ENCODE measurements around the gene EYA4.

Gene EYA4

DNA sequence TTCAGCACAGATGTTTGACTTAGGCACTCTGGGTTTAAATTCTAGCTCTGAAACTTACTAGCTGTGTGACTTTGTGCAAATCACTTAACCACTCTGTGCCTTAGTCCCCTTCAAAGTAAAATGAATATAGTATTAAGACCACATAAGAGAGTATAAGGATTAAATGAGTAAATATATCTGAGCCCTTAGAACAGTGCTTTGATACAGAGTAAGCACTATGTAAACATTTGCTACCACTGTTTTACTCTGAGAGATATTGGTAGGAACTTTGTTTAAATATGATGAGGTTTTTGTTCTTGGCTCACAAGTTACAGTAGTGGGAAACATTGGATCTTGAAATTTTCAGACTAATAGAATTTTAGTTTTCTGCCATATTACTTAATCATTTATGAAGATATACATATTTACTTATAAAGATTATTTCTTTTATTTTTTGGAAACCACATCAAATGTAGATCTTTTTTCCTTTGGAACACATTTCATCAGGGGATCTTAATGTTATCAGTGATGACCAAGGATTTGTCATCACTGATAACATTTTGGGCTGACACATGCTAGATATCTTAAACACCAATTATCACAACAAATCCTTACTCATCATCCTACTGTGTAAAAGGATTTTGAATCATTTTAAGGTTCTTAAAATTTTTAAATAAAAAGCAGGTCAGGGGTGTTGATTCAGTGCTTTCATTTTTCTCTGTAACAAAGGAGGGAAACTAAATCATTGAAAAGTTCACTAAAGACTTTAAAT, 226.2 kb downstream of the EYA4 start:
- no peak for DNase-seq

DNA sequence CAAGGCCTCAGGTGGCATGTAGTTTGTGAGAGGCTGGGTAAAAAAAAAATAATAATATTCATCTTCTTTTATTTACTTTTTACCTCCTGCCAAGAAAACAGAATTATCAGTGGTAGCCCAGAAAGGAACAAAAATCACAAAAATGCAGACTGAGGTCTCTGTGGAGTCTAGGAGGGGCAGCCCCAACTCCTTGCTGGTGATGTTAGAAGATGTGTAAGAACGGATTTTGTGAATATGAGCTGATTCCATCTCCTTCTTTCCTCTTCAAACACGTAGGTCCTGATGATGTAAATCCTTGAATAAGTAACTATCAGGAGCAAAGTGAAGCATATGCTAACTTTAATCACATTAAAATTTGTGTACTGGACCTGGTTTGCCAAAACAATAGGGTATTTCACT, 226.8 kb downstream of the EYA4 start:
- DNase-seq, result no peak

DNA sequence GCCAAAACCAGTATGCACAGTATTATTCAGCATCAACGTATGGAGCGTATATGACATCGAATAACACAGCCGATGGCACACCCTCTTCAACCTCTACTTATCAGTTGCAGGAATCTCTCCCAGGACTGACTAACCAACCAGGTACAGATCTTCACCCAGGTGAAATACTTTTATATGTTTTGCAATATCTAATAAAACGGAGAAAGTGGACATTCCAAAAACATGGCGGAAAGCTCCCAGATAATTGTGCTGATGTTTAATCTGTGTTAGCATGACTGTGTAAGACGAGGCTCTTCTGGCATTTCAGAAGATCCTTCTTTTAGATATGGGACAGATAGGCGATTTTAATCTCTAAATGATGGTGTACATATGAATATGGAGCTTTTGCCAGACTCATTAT, 227.4 kb downstream of the EYA4 start:
- DNase-seq, result no peak

DNA sequence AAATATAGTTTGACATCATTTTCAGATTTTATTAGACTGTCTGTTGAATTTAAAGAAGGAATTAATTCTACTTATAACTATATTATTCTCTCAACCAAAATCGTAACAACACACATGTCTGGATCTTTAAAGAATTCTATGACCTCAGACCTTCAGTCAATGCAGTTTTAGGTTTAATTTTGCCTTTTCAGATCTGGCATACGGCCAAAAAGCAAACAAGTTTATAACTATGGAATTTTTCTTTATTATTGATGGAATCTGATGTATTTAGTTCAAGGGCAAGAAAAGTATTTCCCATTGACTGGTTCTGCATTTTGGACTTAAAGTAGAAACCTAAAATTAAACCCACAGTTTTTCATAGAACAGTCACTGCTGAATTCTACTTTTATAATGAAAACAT, 233.4 kb downstream of the EYA4 start:
- DNase-seq, result no peak

DNA sequence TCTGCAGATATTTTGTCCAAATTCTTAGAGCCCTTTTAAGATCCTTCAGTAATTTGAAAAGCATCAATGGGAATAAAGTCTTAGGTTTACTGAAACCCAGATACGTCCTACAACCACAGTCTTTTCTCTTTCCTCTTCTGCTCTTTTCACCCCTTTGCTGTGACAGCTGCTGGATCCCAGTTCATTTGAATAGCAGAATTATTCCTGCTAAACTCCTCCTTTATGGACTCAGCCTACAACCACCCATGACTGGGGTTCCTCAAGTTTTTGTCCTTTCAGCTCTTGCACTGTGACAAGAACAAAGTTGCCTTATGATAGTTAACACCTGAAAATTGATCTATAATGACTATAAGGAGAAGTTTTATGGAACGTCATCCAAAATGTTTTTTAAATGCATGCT, 237.5 kb downstream of the EYA4 start:
- DNase-seq, result no peak

DNA sequence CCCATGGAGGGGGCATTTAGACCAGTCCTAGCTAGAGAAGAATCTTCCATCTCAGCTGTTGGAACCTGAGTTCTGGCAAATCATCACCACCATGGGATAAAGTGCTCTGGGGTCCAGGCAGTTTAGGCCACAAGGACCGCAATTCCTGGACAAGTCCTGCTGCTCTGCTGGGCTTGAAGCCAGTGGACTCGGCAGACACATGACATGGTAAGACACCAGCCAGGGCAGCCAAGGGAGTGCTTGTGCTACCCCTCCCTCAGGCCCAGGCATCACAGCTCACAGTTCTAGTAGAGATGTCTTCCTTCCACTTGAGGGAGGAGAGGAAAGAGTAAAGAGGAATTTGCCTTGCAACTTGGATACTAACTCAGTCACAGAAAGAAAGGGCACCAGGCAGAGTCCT, 246.0 kb downstream of the EYA4 start:
- DNase-seq, result no peak

DNA sequence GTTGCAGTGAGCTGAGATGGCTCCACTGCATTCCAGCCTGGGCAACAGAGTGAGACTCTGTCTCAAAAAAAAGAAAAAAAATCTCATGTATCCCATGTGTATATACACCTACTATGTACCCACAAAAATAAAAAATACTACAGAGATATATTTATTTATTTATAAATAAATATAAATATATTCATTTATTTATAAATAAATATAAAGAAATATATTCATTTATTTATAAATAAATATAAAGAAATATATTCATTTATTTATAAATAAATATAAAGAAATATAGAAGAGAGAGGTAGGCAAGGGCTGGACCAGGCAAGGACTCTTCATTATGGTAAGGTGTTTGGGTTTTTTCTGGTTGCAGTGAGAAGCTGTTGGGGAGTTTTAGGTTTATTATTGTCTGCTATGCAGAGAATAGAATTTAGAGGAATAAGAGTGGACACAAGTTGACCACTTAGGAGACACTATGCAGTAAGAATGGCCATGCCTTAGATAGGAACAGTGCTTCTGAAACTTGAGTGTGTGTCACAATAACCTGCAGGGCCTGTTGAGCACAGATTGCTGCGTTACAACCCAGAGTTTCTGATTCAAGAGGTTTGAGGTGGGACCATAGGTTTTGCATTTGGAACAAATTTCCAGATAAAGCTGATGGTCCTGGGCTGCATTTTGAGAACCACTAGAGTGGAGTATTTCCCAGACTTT, 254.2 kb downstream of the EYA4 start:
- no peak for DNase-seq

DNA sequence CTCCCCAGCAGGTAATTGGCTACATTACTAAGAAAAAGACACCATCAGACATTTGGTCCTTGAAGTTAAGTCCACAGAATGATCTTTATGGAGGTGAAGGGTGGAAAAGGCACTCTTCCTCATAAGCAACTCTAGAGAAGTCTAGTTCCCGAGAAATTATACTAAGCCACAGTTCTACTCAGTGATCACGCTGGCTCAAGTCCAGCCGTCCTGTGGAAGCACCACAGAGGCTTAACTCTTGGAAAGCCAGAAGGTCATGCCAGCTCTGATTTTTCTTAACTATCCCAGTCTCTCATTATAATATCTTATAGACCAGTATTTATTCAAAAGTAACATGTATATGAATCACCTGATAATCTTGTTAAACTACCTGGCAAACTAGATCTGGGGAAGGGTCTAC, 258.5 kb downstream of the EYA4 start:
- DNase-seq, result no peak

DNA sequence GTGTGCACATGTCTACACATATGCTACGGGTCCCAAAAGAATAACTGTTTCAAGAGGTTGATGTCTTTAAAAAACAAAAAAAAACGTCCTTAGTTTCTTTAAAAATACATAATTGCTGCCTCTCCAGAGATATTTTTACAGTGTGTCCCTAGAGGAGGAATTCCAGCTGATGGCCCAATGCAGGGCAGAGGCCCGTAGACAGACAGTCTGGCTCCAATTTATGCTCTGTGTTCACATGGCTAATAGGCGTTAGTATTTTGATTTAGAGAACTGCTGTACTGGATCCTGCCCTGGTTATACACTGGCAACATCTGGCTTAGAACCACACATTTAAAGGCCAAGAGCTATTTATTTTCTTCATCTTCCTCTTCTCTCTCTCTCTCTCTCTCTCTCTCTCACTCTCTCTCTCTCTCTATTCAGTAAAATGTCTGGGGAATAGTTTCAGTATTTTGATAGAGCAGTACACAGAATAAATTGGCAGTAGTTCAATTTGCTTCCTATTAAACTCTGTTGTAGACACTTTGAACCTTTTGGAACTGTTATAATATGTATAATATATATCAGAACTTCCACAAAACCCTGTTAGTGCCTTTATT, 260.6 kb downstream of the EYA4 start:
- DNase-seq, result no peak

DNA sequence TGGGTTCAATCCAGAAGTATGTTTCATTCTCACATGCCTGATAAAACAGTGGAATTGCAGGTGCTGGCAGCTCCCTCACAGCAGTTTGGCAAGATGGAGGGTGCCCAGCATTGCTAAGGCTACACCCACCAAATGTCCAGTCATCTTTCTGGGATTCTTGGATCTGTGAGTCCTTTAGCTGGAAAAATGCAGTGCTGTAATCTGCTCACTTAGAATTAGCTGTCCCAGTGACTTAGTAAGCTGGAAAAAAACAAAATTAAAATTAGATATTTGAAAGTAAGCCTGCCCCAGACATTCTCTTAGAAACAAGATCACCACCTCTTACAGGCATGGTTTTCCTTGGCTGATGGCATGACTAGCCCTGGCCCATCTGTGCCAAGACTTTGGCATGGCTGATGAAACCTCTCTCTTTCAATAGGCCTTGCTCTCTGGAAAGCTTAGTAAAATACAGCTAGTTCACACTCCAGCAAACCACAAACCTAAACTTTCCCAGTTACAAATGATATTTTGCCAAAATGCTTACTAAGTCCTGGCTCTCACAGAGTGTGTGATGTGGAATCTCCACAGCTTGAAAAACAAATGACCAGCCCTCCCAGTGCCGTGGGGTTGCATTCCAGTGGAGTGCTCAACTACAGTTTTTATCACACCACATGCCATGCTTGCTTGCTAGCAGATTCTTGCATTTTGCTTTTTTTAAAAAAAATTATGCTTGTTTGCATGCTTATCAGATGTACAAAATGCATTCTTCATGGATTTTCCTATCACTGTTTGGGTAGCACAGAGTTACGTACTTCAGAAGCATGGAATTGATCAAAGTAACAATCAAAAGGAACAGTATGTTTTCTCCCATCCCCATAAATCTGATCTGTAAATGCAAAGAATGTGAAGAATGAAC, 261.5 kb downstream of the EYA4 start:
- no peak for DNase-seq

DNA sequence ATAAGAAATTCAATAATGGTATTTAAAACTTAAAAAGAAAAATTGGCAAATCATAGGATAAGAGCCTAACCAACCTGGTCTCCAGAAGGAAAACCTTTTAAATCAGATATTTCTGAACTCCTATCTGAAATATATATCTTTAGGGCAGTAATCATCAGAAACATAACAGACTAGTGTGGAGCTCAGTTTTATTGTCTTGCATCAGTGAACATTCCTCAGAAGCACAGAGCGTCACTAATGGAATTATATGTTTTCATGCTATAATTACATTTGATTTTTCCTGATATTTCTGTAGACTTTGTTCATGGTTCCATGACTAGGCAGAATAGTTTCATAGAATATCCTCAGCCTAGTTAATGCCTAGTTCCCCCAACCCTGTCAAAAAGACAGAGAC, 262.2 kb downstream of the EYA4 start:
- no peak for DNase-seq

DNA sequence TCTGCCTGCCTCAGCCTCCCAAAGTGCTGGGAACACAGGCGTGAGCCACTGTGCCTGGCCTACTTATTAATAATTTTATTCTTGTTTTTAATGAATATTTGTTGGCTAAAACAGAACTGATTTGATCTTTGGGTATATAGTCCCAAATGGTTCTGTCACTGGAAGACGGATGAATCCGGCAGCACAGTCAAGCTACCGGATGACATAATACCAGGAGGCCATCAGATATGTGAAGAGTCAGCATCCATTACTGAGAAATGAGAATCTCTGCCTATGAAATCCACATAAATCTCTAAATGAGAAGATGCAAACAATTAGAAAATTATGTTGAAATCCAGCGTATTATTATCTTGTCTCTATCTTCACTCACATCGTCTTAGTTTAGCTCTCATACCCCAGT, 263.0 kb downstream of the EYA4 start:
- no peak for DNase-seq

DNA sequence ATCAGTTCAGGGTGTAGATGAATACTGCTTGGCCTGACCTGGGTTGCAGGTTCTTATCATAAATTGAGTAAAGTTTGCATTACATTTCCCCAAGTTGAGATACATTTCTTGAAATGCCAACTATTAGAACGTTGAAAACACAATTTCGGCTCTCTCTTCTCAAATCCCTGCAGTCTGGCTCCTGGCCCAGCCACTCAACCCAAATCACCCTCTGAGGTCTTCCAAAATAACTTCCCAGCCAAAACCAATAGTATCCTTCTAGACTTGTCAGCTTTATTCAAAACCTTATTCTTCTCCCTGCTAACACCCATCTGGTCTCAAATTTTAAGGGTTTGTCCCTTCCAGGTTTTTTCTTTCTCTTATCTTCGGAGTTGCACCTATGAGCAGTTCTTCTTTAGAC, 263.6 kb downstream of the EYA4 start:
- DNase-seq, result no peak

DNA sequence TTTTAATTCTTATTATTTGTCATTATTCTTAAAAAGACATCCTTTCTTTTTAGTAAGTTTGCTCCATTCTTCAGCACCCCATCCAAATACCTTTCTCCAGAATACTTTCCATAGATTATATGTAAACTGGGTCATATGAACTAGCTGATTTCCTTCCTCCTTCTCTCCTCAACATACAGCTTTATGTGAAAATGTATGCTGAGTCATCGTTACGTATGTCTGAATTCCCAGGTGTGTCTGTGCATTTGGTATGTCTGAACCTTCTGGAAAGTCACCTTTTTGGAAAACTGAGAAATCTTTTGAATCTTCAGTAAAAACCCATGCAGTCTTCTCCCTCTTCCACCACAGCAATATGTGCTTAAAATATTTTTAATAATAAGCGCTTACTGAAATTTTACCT, 264.5 kb downstream of the EYA4 start:
- no peak for DNase-seq

DNA sequence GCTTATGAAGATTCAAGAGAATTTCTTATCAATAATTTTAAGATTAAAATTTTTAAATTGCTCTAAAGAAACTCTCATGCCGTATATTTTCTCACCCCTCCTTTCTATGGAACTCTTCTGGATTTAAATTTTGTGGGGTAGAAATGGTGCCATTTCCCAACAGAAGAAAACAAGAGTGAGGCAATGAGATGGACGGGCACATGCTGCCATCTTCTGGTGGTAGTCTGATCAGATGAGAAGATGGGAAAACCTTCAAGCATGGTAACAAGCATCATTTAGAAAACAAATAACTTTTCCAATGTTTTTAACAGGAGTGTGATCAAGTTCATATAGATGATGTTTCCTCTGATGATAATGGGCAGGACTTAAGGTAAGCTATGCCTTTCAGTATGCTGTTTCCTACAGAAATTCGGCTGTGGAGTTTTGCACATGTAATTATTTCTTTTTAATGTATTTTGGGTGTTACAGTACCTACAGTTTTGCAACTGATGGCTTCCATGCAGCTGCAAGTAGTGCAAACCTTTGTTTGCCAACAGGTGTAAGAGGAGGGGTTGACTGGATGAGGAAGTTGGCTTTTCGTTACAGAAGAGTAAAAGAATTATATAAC, 271.4 kb downstream of the EYA4 start:
- DNase-seq, result peak; percentile 48

DNA sequence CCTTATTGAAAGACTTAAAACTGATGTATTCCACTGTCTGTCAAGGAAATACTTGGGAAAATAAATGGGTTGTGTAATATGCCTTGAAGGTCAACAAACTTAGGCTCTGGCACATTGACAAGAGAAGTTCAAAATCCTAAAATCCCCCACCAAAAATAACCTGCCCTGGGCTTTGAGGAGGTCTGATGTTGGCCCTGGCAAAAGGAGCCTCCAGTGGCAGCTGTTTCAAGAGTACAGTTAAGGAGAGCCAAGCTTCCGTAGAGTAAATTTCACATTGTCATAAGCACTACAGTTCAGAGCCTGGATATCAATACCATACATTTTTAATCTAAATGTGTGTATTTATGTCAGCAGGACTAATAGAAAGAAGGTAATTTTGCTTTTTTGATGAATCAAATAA, 282.7 kb downstream of the EYA4 start:
- no peak for DNase-seq

DNA sequence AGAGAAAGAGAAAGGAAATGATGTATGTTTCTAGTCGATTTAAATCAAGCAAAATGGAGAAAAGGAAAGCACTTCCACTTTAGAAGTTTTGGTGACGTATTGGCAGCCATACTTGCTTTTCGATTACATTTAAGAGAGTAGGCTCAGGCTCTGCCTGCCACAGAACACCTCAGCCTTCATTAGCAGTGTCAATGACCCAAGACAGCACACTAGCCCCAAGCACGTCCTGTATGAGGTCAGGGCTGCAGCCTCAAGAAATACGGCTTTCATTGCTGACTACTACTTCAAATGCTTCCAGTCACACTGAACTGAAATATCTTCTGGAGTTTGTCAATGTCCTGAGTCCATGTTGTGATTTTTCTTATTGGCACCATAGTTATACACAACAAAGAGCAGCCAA, 285.3 kb downstream of the EYA4 start:
- DNase-seq, result no peak

DNA sequence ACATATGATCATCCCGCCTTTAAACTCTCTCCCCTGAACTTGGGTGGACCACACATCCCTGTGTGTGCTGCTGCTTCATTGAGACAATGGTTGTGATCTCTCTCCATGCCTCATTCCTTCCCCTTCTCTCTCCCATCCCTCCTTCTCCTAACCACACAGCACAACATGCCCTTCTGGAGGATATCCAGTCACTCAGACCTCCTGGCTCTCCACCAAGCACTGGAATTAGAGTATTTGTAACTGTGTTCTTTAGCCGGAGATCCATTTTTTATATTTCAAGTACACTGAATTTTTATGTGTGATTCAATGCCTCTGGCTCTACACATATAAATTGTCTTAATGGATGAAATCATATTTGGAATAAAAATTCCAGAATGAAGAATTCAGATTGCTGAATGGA, 287.4 kb downstream of the EYA4 start:
- DNase-seq, result no peak

DNA sequence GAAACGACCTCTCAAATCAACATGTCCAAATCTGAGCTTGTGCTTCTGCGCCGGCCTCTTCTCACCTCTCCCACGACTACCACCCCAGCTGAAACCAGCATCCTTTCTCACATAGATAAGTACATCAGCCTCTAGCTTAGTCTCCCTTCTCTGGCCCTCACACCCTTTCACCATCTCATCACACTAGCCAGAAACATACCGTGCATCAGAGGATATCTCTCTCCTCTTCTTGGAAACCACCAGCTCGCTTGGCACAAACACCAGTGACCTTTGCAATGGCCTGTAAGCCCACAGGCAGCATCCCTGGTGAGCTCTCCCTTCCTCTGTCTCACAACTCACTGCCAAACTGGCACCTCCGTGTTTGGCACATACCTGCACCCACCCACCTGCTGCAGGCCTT, 291.8 kb downstream of the EYA4 start:
- no peak for DNase-seq

DNA sequence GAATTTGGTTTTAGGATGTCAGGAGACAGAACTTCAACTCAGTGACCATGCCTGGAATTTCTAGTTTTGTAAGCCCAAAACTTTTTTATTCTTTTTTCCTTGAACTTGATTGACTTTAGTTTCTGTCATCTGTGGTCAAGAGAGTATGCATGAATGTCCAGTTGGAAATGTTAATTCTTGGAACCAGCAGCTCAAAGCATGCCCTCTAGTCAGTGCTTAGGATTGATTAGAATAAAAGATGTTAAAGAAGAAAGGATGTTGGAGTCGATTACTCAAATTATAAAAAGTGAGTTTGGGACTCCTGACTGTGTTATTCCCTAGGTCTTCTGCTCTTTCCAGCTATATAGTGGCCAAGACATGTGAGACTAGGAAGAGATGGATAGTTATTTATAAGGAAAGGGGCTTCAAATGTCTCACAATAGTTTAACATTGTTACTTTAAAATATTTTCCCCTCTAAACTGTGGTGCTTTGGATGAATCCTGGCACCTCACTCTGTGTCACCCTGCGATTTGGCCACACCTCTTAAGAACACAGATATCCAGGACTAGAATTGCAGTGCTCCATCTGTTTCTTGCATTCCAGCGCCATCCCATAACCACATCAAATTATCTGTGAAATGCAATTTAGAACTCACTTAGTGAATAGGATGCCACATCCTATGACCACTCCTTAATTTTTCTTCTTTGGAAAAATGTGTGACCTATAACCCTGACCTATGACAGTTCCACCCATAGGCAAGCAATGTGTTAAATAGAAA, 298.5 kb downstream of the EYA4 start:
- no peak for DNase-seq

DNA sequence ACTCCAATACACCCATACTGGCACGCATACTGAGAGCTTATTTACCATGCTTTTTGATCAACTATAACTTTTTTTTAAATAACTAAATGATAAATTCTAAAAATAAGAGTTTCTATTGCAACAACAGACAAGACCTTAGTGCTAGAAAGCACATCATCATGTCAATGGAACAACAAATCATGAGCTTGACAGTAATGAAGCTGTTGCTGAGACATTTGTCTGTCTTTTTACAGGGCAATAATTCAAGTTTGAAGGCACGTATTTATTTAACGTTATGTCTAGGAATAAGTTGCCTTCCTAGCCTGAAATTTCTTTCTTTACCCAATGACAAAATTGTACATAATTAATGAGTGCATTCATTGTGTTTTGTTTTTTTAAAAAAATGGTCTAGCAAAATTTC, 299.2 kb downstream of the EYA4 start:
- DNase-seq, result no peak

DNA sequence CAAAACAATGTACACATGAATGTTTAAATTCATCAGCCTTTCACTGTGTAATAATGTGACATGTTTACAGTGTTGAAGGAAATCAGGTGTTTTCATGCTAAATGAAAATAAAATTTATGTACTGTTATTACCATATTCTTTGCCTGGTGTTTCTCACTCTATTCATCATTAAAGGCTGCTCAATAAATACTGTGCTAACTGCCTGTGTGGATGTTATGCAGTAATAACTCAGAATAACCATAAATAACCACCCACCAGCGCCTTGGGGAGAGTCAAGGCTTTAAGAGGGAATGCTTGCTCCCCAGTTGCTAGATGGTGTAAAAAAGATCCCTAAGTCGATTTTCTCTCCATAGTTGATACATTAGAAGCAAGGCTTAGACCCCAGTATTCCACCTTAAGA, 299.9 kb downstream of the EYA4 start:
- no peak for DNase-seq
